NT2/D1 (cell line): Measurements from ENCODE around the gene TBXAS1.

Source experiments
- DNase-seq: peaks from one replicate; pipeline ENCODE4 v3.0.0-alpha.2; 2011; ENCODE audit warnings: low read depth, low spot score
- H3K27me3 ChIP-seq: 2 replicates; pipeline ENCODE4 v1.6.0; 2011; ENCODE audit warnings: mild to moderate bottlenecking; ENCODE audit not compliant: insufficient read length, insufficient read depth
- H3K36me3 ChIP-seq: 2 replicates; pipeline ENCODE4 v1.6.1; 2011; ENCODE audit warnings: mild to moderate bottlenecking, low read length, mixed read lengths; ENCODE audit not compliant: insufficient read depth, insufficient read length
- H3K4me1 ChIP-seq: 2 replicates; pipeline ENCODE4 v1.5.1; 2011; ENCODE audit not compliant: insufficient read depth, insufficient read length
- H3K4me3 ChIP-seq: 2 replicates; pipeline ENCODE4 v1.5.1; 2011; ENCODE audit warnings: low read depth; ENCODE audit not compliant: insufficient read length
- H3K9ac ChIP-seq: 2 replicates; pipeline ENCODE4 v1.6.0; 2011; ENCODE audit warnings: low read depth; ENCODE audit not compliant: insufficient read length
- H3K9me3 ChIP-seq: 2 replicates; pipeline ENCODE4 v1.5.1; 2011; ENCODE audit warnings: mild to moderate bottlenecking, low read length; ENCODE audit not compliant: insufficient read depth
- SUZ12 ChIP-seq: IDR thresholded peaks from 2 replicates; pipeline ENCODE4 v1.6.1; 2011; ENCODE audit not compliant: insufficient read length, insufficient read depth; ENCODE audit errors: extremely low read depth
- YY1 ChIP-seq: IDR thresholded peaks from 2 replicates; pipeline ENCODE4 v1.6.1; 2011; ENCODE audit not compliant: insufficient read length, insufficient read depth
- ZNF274 ChIP-seq: IDR thresholded peaks from 2 replicates; pipeline ENCODE4 v1.6.1; 2011; ENCODE audit warnings: mild to moderate bottlenecking, low read depth, low read length

Gene TBXAS1

DNA sequence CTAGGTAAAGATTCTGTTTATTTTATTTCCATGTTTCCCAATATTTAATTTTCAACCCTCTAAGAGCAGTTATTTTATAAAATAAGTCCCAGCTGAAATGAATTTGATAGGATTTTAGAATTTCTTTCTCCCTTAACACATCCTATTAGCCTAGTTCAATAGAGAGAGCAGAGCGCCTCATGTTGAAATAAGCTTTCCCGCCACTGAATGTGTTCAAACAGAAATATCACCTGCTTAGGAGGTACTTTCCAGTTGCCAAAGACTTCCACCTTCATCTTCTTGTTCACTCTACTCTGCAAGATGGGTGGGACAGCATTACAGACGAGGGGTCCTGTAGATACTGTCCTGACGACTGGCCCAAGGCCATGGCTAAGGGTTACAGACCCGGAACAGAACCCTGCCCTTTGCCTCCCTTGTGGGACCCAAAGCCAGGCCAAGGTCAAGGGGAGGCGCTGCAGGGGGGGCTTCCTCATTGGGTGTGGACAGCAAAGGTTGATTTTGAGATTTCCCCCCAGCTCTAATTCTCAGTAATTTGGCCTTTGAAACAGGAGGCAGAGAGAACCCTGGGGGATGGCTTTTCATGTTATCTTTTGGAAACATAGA, 171.7 kb downstream of the TBXAS1 start:
- no peak overlapping the region for H3K9ac ChIP-seq
- no peaks in the 10 kb centered on the region for H3K36me3 ChIP-seq
- no peak overlapping the region for H3K4me3 ChIP-seq
- H3K27me3 ChIP-seq, result no peaks in the 10 kb centered on the region
- DNase-seq, result no peak
- no peak for TF ChIP-seq SUZ12
- TF ChIP-seq ZNF274, result no peak
- no peak for TF ChIP-seq YY1
- no peaks in the 10 kb centered on the region for H3K4me1 ChIP-seq
- no peaks in the 10 kb centered on the region for H3K9me3 ChIP-seq

DNA sequence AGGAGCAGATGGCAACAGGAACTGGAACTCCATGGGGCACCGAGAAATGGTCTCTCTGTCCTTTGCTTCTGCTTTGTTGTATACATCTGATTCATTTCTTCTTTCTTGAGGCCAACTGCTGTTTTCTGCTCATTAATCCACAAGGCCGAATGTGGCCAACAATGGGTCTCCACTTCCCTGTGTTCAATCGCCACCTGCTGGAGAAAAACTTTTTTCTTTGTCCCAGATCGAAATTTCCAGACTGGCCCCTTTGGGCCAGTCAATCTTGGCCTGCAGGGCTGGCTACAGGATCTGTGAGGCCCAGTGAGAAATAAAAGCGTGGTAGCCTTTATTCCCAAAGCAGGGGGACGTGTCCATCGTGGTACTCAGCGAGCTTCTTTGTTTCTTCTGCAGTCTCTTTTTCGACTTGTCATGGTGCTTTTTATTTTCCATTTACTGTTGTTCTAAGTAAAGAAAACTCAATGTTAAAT, 174.9 kb downstream of the TBXAS1 start:
- no peak overlapping the region for H3K4me3 ChIP-seq
- H3K9ac ChIP-seq, result no peak overlapping the region
- H3K9me3 ChIP-seq, result no peaks in the 10 kb centered on the region
- TF ChIP-seq SUZ12 (no peak), YY1 (no peak), ZNF274 (no peak)
- no peaks in the 10 kb centered on the region for H3K27me3 ChIP-seq
- no peaks in the 10 kb centered on the region for H3K36me3 ChIP-seq
- no peak for DNase-seq
- H3K4me1 ChIP-seq, result no peaks in the 10 kb centered on the region

DNA sequence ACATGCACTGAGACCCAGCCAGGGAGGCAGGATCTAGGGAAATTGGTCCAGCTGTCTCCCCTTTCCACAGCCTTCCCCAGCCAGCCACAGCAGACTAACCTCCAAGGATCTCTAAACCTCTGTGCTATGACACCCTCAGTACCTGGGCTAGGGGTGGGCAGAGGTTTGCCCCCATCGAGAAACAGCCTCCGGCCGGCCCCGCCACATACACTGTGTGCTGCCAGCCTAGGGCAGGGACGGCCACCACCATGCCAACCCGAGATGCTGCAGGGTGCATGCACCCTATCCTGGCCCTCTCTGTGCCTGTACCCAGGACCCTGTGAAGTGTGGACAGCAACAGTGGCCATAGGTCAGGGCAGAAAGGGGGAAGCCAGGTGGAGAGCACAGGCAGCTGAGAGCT, 175.6 kb downstream of the TBXAS1 start:
- H3K9ac ChIP-seq, result no peak overlapping the region
- H3K27me3 ChIP-seq, result no peaks in the 10 kb centered on the region
- H3K4me1 ChIP-seq, result no peaks in the 10 kb centered on the region
- H3K36me3 ChIP-seq, result no peaks in the 10 kb centered on the region
- H3K4me3 ChIP-seq, result no peak overlapping the region
- H3K9me3 ChIP-seq, result no peaks in the 10 kb centered on the region
- TF ChIP-seq ZNF274 (no peak), SUZ12 (no peak), YY1 (no peak)
- no peak for DNase-seq

DNA sequence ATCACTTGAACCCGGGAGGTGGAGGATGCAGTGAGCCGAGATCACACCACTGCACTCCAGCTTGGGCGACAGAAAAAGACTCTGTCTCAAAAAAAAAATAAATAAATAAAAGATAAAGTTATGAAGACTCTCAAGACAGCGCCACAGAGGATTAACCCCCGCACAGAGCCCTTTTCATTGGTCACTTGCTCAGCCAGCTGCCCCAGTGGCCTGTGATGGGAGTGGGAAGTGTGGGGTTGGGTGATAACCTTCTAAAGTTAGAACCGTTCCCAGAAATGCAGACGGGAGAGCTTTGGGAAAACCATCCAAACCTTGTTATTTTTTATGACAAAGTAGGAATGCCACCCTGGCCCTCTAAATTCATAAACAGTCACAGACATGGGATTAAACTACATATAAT, 176.3 kb downstream of the TBXAS1 start:
- Histone ChIP-seq H3K9me3 (no peaks in the 10 kb centered on the region), H3K4me1 (no peaks in the 10 kb centered on the region), H3K9ac (no peak overlapping the region), H3K36me3 (no peaks in the 10 kb centered on the region), H3K4me3 (no peak overlapping the region), H3K27me3 (no peaks in the 10 kb centered on the region)
- TF ChIP-seq SUZ12 (no peak), ZNF274 (no peak), YY1 (no peak)
- DNase-seq, result no peak

DNA sequence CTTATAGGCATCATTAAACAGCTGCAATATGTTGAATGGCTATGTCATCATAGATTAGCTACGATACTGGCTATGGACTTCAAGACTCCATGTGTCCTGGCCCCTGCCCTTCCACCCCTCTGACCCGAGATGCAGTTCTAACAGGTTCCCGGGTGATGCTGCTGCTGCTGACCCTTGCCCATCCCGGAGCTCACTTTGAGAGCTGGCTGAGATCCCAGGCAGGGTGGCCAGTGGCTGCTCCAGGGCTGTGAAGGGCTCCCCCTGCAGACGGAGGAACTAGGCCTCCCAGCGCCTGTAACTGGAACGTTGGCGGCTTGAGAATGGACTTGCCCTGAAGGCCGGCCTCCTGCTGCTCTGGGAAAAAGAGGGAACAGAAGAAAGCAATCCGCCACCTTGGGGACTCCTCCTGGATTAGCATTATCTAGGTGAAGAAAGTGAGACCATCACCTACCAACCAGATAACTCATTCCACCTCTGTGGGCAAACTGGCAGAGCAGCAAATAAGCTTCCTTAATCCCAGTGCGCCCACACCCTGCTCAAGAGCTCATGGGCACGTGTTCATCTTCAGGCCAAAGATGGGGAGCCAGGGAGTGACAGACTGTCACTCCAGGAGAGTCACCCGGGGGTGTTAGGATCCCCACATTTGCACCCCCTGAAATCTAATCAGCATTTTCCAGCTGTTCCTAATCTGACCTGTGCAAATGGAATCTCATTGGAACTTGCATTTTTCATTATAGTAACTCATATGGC, 176.9 kb downstream of the TBXAS1 start:
- DNase-seq, result peak; percentile 54
- no peaks in the 10 kb centered on the region for H3K27me3 ChIP-seq
- no peak overlapping the region for H3K9ac ChIP-seq

DNA sequence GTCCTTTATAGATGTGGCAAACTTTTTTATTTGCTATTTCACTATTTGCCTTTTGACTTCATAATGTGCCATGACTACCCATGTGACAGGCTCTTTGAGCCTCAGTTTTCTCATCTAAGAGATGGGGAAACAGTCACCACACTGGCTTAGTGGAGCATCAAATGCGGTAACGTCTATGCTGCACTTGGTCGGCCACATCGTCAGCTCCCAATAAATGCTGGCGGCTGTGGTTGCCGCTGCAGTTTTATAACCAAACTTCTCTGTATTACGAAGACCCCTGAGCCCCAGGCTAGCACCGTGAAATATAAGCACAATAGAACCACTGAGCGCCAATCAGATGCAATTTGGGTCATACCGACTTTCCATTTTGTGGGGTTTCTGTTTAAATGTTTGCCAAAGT, 177.5 kb downstream of the TBXAS1 start:
- H3K4me1 ChIP-seq, result no peaks in the 10 kb centered on the region
- DNase-seq, result no peak

More for the DNA sequence above, 176.9 kb downstream of the TBXAS1 start:
- Histone ChIP-seq H3K4me3 (no peak overlapping the region), H3K4me1 (no peaks in the 10 kb centered on the region), H3K9me3 (no peaks in the 10 kb centered on the region), H3K36me3 (no peaks in the 10 kb centered on the region)
- TF ChIP-seq SUZ12 (no peak), ZNF274 (no peak), YY1 (no peak)

DNA sequence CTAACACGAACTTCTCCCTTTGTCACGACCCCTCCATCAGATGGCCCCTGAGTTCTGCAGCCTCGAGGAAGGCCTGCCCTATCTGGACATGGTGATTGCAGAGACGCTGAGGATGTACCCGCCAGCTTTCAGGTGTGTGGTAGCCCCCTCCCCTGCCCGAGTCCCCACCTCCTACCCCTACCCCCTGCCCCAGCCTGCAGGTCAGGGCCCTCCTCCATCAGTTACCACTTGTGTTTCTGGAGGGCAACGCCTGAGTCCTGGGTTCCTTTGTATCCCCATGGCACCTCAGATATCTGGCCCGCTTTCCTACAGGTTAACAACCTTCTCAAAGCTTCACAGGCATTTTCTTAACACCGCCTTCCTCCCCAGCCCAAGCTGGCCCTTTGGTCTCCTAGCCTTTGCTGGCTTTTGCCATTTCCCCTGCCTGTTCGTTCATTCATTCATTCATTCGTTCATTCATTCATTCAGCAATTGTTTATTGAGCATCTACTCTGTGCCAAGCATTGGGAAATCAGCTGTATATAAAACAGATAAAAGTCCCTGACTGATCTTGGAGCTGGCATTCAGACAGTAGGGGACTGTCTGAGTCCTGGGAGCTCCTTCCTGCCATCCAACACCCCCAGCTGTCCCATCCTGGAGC, 178.1 kb downstream of the TBXAS1 start:
- Histone ChIP-seq H3K9me3 (no peaks in the 10 kb centered on the region), H3K36me3 (no peaks in the 10 kb centered on the region), H3K4me3 (no peak overlapping the region), H3K27me3 (no peaks in the 10 kb centered on the region), H3K9ac (no peak overlapping the region), H3K4me1 (no peaks in the 10 kb centered on the region)
- TF ChIP-seq YY1 (no peak), ZNF274 (no peak), SUZ12 (no peak)
- no peak for DNase-seq

More for the DNA sequence above, 177.5 kb downstream of the TBXAS1 start:
- TF ChIP-seq ZNF274, result no peak
- no peak for TF ChIP-seq YY1
- TF ChIP-seq SUZ12, result no peak
- Histone ChIP-seq H3K27me3 (no peaks in the 10 kb centered on the region), H3K9me3 (no peaks in the 10 kb centered on the region), H3K4me3 (no peak overlapping the region), H3K36me3 (no peaks in the 10 kb centered on the region), H3K9ac (no peak overlapping the region)
